GM12873 (cell line): ENCODE measurements around the gene EML1.

ENCODE experiments used
- TF ChIP-seq, protein P1 (sequence below): IDR thresholded peaks from 2 replicates; pipeline ENCODE4 v1.5.1; 2012; ENCODE audit warnings: low read depth, mild to moderate bottlenecking, moderate library complexity, low read length, control low read depth; ENCODE audit not compliant: insufficient read depth; ENCODE audit errors: missing control alignments

Gene EML1

GRCh38 chr14:99887407-99887806, 94.2 kb downstream of the EML1 start:
- TF ChIP-seq, protein P1, sequence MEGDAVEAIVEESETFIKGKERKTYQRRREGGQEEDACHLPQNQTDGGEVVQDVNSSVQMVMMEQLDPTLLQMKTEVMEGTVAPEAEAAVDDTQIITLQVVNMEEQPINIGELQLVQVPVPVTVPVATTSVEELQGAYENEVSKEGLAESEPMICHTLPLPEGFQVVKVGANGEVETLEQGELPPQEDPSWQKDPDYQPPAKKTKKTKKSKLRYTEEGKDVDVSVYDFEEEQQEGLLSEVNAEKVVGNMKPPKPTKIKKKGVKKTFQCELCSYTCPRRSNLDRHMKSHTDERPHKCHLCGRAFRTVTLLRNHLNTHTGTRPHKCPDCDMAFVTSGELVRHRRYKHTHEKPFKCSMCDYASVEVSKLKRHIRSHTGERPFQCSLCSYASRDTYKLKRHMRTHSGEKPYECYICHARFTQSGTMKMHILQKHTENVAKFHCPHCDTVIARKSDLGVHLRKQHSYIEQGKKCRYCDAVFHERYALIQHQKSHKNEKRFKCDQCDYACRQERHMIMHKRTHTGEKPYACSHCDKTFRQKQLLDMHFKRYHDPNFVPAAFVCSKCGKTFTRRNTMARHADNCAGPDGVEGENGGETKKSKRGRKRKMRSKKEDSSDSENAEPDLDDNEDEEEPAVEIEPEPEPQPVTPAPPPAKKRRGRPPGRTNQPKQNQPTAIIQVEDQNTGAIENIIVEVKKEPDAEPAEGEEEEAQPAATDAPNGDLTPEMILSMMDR = no peak

DNA sequence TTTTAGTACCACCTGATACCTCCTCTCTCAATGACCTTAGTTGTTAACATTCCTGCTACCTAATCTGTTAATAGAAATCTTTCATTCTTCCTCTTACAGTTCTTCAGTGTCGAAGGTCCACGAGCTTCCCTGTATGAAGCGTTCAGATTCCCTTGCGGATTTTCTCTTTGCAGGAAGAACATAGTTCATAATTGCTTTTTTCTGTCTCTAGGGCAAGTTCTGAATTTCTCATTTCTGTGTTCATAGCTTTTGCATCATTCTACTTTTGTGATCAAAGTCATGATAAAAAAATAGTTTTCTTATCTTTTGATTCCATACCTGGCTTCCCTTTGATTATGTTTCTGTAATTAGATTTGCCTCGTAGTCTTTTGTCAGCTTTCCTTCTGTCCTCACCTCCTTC, 94.9 kb downstream of the EML1 start:
- TF ChIP-seq, protein P1 = no peak

DNA sequence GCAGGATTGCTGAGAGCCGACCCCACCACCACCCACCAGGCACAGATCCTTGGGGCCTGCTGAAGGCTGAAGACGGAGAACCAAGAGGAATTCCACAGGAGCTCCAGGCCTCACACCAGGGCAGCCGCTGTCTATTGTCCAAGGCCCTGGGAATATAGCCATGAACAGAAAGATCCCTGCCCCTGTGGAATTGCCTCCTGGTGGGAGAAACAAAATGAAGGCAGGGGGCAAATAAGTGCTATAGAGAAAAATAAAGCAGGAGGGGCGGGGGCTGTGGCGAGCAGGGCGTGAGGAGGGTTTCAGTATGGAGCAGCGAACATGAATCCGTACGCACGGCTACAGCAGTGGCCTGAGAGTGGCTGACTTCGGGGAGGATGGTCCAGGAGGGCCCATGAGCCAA, 96.1 kb downstream of the EML1 start:
- TF ChIP-seq, protein P1 = no peak

- TF ChIP-seq, protein P1 = no peak
These were observed 98.1 kb downstream of the EML1 start for GRCh38 chr14:99891266-99891665.

GRCh38 chr14:99891900-99892299, 98.7 kb downstream of the EML1 start:
- TF ChIP-seq, protein P1 = no peak

DNA sequence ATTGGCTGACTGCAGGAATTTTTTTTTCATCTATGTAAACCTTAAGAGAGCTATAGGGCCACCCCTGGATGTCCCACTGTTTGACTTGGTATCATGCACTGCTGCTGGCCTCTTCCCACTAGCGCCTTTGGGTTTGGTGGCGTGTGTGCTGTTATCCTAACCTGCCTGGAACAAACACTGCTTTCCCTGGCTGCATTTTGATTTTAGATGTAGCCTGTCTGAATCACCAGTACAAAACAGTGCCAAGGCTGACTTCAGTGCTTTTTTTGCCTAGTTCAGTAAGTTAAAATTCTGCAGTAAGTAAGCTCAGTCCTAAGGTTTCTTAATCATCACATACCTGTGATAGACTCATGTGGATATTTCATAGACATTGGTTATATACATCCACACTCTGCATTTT, 99.2 kb downstream of the EML1 start:
- TF ChIP-seq, protein P1 = no peak

DNA sequence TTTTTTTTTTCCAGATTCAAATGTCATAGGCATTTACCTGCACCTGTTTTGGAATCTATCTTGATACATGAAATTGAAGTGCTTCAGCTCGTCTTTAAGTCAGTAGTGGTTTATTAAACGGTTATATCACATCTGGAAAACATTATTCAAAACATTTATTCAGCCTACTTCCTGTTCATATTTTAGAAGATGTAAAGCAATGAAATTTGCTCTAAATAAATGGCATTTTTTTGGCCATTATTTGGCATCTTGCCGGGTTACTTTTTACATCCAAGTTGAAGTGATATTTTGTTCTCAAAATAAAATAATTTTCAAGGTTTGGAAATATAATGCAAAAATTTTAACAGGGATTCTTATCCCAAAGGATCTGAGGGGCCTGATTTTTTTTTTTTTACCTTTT, 103.1 kb downstream of the EML1 start:
- TF ChIP-seq, protein P1 = no peak
